DND-41 (cell line): ENCODE measurements around the gene DHX34.

Source experiments
- ATAC-seq: fragments of 200-7000 bp; cut with Tn5 transposase; 3 replicates; pipeline ENCODE4 v1.9.1; 2021; ENCODE audit warnings: low read depth; ENCODE audit not compliant: insufficient read depth
- DNase-seq: peaks from one replicate; pipeline ENCODE4 v3.0.0-alpha.2; 2020
- H2AFZ ChIP-seq: 2 replicates; pipeline ENCODE4 v1.6.0; 2012; ENCODE audit warnings: low read depth, low read length
- H3K27ac ChIP-seq: 2 replicates; pipeline ENCODE4 v1.5.1; 2012; ENCODE audit warnings: low read length, inconsistent platforms
- H3K27me3 ChIP-seq: fragments of 200-600 bp; sonication (generic); 2 replicates; pipeline ENCODE4 v1.6.0; 2012; ENCODE audit warnings: low read length, mild to moderate bottlenecking, inconsistent platforms; ENCODE audit not compliant: insufficient read depth, poor library complexity
- H3K36me3 ChIP-seq: 2 replicates; pipeline ENCODE4 v1.5.1; 2012; ENCODE audit warnings: low read length, inconsistent platforms; ENCODE audit not compliant: insufficient read depth
- H3K4me1 ChIP-seq: 2 replicates; pipeline ENCODE4 v1.5.1; 2012; ENCODE audit warnings: mild to moderate bottlenecking, low read length; ENCODE audit not compliant: insufficient read depth
- H3K4me2 ChIP-seq: 2 replicates; pipeline ENCODE4 v1.6.0; 2012; ENCODE audit warnings: mild to moderate bottlenecking, moderate library complexity, low read length, inconsistent platforms; ENCODE audit not compliant: insufficient read depth
- H3K4me3 ChIP-seq, 2 experiments: fragments of 200-600 bp in 1 of 2; shearing (Covaris generic) in 1 of 2; 2 replicates each; pipeline ENCODE4 v1.5.1; 2012 to 2016; ENCODE audit warnings: inconsistent platforms in 2 of 2, low read length in 2 of 2, mild to moderate bottlenecking in 2 of 2, low read depth in 1 of 2, moderate library complexity in 1 of 2
- H3K79me2 ChIP-seq: 2 replicates; pipeline ENCODE4 v1.6.0; 2012; ENCODE audit warnings: low read length, inconsistent platforms; ENCODE audit not compliant: insufficient read depth
- H3K9ac ChIP-seq: 2 replicates; pipeline ENCODE4 v1.6.0; 2012; ENCODE audit warnings: low read depth, mild to moderate bottlenecking, inconsistent platforms, low read length, moderate library complexity
- H3K9me3 ChIP-seq: 2 replicates; pipeline ENCODE4 v1.5.1; 2012; ENCODE audit warnings: low read length, moderate library complexity, mild to moderate bottlenecking, inconsistent platforms; ENCODE audit not compliant: insufficient read depth, severe bottlenecking
- H4K20me1 ChIP-seq: 2 replicates; pipeline ENCODE4 v1.6.0; 2012; ENCODE audit warnings: low read length; ENCODE audit not compliant: insufficient read depth
- CTCF ChIP-seq: IDR thresholded peaks from 2 replicates; pipeline ENCODE4 v1.5.1; 2012; ENCODE audit warnings: borderline replicate concordance, low read length, moderate library complexity, mild to moderate bottlenecking; ENCODE audit not compliant: poor library complexity, severe bottlenecking; ENCODE audit errors: extremely low read depth
- EZH2 ChIP-seq: IDR thresholded peaks from 3 replicates; pipeline ENCODE4 v1.6.1; 2012; ENCODE audit warnings: borderline replicate concordance, low read depth, mild to moderate bottlenecking, moderate library complexity, low read length, inconsistent platforms; ENCODE audit not compliant: severe bottlenecking

The DHX34 gene

GRCh38 chr19:47417107-47417745, 68.1 kb downstream of the DHX34 start:
- no peak for ATAC-seq
- Histone ChIP-seq H3K4me2 (no peak overlapping the region), H3K9ac (no peak overlapping the region), H3K4me1 (no peaks in the 10 kb centered on the region), H3K4me3 (no peak overlapping the region), H2AFZ (no peak overlapping the region), H3K79me2 (no peaks in the 10 kb centered on the region), H3K9me3 (no peaks in the 10 kb centered on the region), H3K36me3 (no peaks in the 10 kb centered on the region), H3K27me3 (peaks cover 20% of the 10 kb centered on the region), H3K27ac (no peak overlapping the region), H4K20me1 (peaks cover 5% of the 10 kb centered on the region; the same call in 1 of the 2 replicates)
- no peak for DNase-seq
- TF ChIP-seq EZH2 (no peak), CTCF (no peak)

GRCh38 chr19:47417746-47418691, 68.9 kb downstream of the DHX34 start:
- Histone ChIP-seq H3K79me2 (no peaks in the 10 kb centered on the region), H3K4me1 (no peaks in the 10 kb centered on the region), H3K27ac (no peak overlapping the region), H3K9ac (no peak overlapping the region), H3K9me3 (no peaks in the 10 kb centered on the region), H3K4me2 (no peak overlapping the region), H3K4me3 (no peak overlapping the region), H2AFZ (no peak overlapping the region), H3K36me3 (no peaks in the 10 kb centered on the region), H4K20me1 (peaks cover 5% of the 10 kb centered on the region; the same call in 1 of the 2 replicates), H3K27me3 (peaks cover 25% of the 10 kb centered on the region)
- DNase-seq (no peak), ATAC-seq (no peak)
- TF ChIP-seq CTCF (no peak), EZH2 (no peak)

GRCh38 chr19:47418692-47419029, 69.5 kb downstream of the DHX34 start:
- no peak for DNase-seq
- Histone ChIP-seq H3K27me3 (peaks cover 28% of the 10 kb centered on the region), H4K20me1 (peaks cover 5% of the 10 kb centered on the region; the same call in 1 of the 2 replicates), H3K9ac (no peak overlapping the region), H2AFZ (no peak overlapping the region), H3K4me1 (no peaks in the 10 kb centered on the region), H3K36me3 (no peaks in the 10 kb centered on the region), H3K27ac (no peak overlapping the region), H3K4me2 (no peak overlapping the region), H3K79me2 (no peaks in the 10 kb centered on the region), H3K9me3 (no peaks in the 10 kb centered on the region), H3K4me3 (no peak overlapping the region)
- ATAC-seq, result no peak
- no peak for TF ChIP-seq CTCF
